Aortic smooth muscle cell (primary cell): ENCODE data around the gene PCSK4. TPM values are rescaled to one million over a fixed set of nuclear protein-coding genes. Genes with fewer than 3 reads are reported as not detected.

Experiments used
- total RNA-seq: library from RNA; depleted of rRNA; stranded (reverse); fragments of >200 nt; gene quantifications from 2 replicates; pipeline ENCODE4 v1.2.3, GENCODE V29; 2014

Gene PCSK4
- total RNA-seq, result 0.53 and 1.1 TPM in 2 replicates

DNA sequence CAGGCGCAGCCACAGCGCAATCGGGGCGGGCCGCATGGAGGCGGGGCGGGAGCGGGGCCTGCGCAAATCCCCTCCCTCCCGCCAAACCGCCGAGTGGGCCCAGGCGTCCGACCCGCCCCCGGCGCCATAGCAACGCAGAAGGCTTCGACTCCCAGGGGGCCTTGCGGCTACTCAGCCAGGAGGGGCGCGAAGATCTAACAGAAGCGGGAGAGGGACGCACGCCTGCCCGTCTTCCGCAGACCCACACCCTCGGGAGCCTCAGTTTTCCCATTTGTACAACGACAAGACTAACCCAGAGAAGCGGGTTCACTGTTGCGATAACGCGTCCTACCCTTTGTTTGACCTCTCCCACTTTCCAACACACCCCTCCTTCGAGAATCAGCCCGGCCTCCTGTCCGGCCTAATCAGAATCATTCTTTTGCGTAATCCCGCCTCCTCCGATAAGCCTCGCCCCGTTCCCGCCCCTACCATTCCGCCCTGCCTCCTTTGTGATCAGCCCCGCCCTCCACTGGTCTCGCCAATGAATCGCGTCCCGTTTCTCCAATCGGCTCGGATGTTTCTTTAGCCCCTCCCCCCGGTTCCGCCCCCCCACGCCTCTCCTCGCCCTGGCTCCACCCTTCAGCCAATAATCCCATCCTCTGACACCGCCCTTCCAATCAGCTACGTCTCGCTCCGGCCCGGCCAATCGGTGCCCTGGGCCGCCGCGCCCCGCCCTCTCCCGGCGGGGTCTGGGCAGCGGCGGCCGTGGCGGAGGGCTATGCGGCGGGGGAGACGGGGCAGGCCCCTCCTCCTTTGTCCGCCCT lies at the start of gene PCSK4:
Gene PCSK4 (minus strand): TSS at position 40 of the 803 bp plus-strand sequence. CDS start 4 bp downstream, at position 36.

DNA sequence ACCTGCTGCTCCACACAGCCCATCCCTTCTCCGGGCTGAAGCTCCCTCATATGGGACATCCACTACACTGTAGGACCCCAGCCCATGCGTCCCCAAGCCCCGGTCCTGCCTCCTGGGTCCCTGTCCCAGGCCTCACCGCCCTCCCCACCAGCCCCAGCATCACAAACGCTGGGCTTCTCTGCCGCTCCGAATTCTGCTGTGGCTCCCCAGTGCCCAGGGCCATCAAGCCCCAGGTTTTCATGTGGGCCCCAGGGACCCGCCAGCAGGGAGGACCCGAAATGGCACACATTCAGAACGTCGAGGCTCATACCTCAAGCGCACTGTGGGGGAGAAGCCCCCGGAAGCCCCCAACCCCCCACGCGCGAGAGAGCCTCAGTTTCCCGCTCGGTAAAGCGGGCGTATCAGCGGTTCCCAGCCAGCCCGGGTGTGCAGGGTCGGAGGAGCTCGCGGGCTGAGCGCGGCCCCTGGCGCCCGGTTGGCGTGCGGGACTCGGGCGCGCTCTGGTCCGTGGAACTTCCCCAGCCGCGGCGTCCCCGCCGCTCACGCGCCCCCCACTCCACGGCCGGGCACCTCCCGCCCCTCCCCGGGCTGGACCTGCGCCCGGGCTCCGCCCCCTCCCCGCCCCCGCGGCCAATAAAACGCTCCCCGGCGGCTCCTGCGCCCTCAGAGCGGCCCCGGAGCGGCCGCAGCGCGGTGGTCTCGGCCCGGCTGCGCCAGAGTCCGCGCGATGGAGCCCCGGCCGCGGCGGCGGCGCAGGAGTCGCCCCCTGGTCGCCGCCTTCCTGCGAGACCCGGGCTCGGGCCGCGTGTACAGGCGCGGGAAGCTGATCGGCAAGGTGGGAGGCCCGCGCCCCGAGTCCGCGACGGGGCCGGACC lies 33.5 kb upstream of the PCSK4 start, which contains the start of gene PLK5:
Gene PLK5 (plus strand): TSS at position 666 of the 875 bp plus-strand sequence. CDS start 2,920 bp downstream, outside the sequence.

GRCh38 chr19:1512671-1513498 lies 22.7 kb upstream of the PCSK4 start, which contains the start of gene ADAMTSL5:
Gene ADAMTSL5 (minus strand): TSS chr19:1513019. CDS start chr19:1510943, 2,076 bp downstream.

DNA sequence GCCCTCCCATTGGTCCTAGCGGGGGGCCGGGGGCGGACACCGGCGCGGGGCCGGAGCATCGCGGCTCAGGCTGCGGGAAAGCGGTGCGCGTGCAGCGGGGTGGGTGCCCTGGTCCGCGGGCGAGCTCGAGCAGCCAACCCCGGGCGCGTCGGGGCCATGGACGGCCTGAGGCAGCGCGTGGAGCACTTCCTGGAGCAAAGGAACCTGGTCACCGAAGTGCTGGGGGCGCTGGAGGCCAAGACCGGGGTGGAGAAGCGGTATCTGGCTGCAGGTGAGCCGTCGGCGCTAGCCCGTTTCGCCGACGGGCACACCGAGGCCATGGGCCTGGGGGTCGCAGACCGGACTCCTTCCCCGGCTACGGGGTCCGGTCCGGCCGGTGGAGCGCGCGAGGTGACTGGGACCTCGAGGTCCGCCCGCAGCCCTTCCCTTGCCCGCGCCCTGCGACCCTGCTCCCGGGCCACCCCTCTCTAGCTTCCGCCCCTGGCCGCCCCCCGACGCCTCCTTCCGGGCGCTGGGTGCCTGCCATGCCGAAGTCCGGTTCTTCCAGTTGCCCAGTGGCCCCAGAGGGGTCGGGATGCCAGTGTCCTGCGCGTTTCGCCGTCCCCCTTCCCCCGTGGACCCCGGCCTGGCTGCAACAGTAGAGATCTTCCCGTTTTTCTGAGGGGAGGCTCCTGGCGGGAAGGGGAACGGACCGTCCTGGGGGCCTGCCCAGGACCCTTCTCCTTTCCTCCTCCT lies 1.1 kb upstream of the PCSK4 start, which contains the start of gene REEP6:
Gene REEP6 (plus strand): TSS at position 68 of the 735 bp plus-strand sequence. CDS start 89 bp downstream, at position 157.

GRCh38 chr19:1478934-1479707 lies 11.0 kb downstream of the PCSK4 start, which contains the start of gene C19orf25:
Gene C19orf25 (minus strand): TSS chr19:1479215. CDS start chr19:1478903, 312 bp downstream.

DNA sequence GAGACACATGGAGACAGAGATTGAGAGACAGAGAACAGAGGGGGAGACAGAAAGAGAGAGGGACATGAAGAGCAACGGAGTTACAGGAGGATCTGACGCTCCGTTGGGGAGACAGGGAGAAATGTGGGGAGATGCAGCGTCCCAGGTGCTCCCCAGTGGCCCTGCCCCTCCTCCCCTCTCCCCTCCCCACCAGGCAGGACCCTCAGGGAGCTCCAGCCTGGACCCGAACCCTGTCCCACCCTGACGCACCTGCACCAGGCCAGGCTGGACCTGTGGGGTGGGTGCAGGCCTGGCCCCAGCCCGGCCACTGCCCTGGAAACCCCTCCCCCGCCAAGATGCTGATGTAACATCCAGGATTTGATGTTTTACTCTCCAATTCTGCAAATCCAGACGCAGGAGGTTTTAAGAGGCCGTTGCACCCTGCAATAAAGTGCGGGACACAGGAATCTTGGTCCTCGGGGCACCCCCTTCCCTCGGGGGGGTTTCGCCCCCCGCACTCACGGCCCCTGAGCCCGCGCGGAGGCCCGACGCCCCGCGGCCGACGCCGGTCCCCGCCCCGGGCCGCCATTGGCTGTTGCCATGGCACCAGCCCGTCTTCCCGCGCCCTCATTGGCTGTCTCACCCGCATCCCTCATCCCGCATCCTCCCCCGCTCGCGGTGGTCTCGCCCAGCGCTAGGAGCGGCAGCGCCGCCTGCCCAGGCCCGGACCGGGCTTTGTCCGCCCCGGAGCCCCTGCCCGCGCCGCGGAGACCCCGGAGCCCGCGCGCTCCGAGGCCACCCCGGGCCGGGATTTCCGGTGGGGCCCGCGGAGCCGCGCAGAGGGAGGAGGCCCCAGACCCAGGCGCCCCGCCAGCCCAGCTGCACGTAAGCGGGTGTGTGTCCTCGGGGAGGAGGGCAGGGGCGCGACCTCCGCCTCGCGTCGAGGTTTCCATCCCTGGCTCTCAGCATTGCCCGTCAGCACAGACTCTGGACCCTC lies 40.4 kb downstream of the PCSK4 start, which contains the start of gene APC2:
Gene APC2 (plus strand): TSS at position 655 of the 976 bp plus-strand sequence. CDS start 2,881 bp downstream, outside the sequence.

DNA sequence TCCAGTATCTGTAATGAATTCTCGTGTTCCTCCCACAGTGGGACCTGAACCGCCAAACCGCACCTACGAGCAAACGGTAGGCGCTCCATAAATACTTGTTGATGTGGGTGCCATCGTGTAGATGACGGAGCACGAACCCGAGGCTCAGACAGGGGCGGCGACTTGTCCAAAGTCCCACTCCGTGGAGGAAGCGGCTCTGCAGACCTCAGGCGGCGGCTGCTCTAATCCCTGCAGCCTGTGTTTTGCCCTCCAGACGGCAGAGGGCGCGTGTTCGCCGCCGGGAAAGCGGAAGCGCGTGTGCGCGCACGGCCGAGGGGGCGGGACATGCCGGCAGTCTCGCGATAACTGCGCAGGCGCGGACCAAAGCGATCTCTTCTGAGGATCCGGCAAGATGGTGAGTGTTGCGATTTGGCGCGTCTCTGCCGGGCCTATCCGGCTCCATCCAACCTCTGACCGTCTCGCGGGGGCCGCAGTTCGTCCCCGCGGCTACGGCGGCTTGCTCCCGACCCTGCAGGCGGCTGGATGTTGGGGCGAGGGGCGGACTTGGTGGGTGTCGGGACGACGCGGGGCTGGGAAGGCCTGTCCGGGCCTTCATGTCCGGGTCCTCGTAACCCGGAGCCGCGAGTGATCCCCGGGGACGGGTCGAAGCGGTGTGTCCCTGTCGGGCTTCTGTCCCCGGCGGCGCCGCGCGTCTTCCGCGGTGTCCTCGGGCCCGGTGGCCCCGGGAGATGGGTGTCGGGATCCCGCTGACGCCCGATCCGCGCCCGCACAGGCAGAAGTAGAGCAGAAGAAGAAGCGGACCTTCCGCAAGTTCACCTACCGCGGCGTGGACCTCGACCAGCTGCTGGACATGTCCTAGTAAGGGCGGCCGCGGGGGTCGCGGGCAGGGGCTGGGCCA lies 51.9 kb downstream of the PCSK4 start, which contains the start of gene RPS15:
Gene RPS15 (plus strand): TSS at position 362 of the 898 bp plus-strand sequence. CDS start 30 bp downstream, at position 392.

Other genes starting within 250 kb of the PCSK4 start
- gene ATP5F1D, start 248.6 kb downstream of the PCSK4 start, total RNA-seq, result 40.4 and 41.0 TPM in 2 replicates
- 22.5 and 26.9 TPM in 2 replicates for gene MIDN, start 241.8 kb downstream of the PCSK4 start, total RNA-seq
- gene CIRBP, start 221.0 kb downstream of the PCSK4 start, total RNA-seq, result 332 and 349 TPM in 2 replicates
- 18.6 and 19.3 TPM in 2 replicates for gene FAM174C, start 214.8 kb downstream of the PCSK4 start, total RNA-seq
- gene EFNA2, start 204.5 kb downstream of the PCSK4 start, total RNA-seq, result not detected in 2 replicates
- gene NDUFS7, start 106.4 kb downstream of the PCSK4 start, total RNA-seq, result 51.2 and 51.9 TPM in 2 replicates
- gene GAMT, start 88.8 kb downstream of the PCSK4 start, total RNA-seq, result 34.0 and 36.7 TPM in 2 replicates
- 45.9 and 53.8 TPM in 2 replicates for gene DAZAP1, start 82.8 kb downstream of the PCSK4 start, total RNA-seq
- gene RPS15, start 52.0 kb downstream of the PCSK4 start, total RNA-seq, result 434 and 444 TPM in 2 replicates
- 0.13 and 0.19 TPM in 2 replicates for gene APC2, start 40.2 kb downstream of the PCSK4 start, total RNA-seq
- gene C19orf25, start 11.1 kb downstream of the PCSK4 start, total RNA-seq, result 21.8 and 21.9 TPM in 2 replicates
- 0.92 and 1.8 TPM in 2 replicates for gene REEP6, start 831 bp upstream of the PCSK4 start, total RNA-seq
- 3.0 and 3.7 TPM in 2 replicates for gene ADAMTSL5, start 22.7 kb upstream of the PCSK4 start, total RNA-seq
- not detected in 2 replicates for gene PLK5, start 33.7 kb upstream of the PCSK4 start, total RNA-seq
- 23.3 and 28.5 TPM in 2 replicates for gene MEX3D, start 78.0 kb upstream of the PCSK4 start, total RNA-seq
- 70.9 and 85.6 TPM in 2 replicates for gene MBD3, start 102.5 kb upstream of the PCSK4 start, total RNA-seq
- 72.1 and 122 TPM in 2 replicates for gene UQCR11, start 115.1 kb upstream of the PCSK4 start, total RNA-seq
- gene TCF3, start 162.3 kb upstream of the PCSK4 start, total RNA-seq, result 34.3 and 41.2 TPM in 2 replicates